A549 (cell line): Measurements from ENCODE around the gene SSNA1. TPM values are rescaled to one million over a fixed set of nuclear protein-coding genes. Genes with fewer than 3 reads are reported as not detected.

Experiments used
- ATAC-seq, 2 experiments: fragments of 200-7000 bp in 1 of 2; fragments of >200 bp in 1 of 2; cut with Nextera tagmentation in 1 of 2; cut with Tn5 transposase in 1 of 2; 3 replicates each; pipeline versions ENCODE4 v1.8.0 to v1.9.1; 2018 to 2020; ENCODE audit warnings: mild to moderate bottlenecking in 1 of 2, moderate library complexity in 1 of 2
- CTCF ChIA-PET: fragments of 300-600 bp; sonication (Branson Sonifier 250); formaldehyde crosslinking; extraction: SDS; loops from one replicate; lab custom pipeline; 2021; ENCODE audit warnings: antibody characterized with exemption, inconsistent platforms; lab: Yijun Ruan, JAX
- POLR2A ChIA-PET: fragments of 350-600 bp; formaldehyde crosslinking; extraction: SDS; loops from one replicate; lab custom pipeline; 2021; ENCODE audit warnings: antibody characterized with exemption, inconsistent platforms; lab: Yijun Ruan, JAX
- DNase-seq, 2 experiments: peaks; one replicate each; pipeline versions ENCODE4 v3.0.0 to v3.0.0-alpha.2; 2011 to 2016; ENCODE audit warnings: low read depth in 1 of 2, low spot score in 1 of 2
- FAIRE-seq: peaks from 2 replicates; lab custom pipeline; 2011; peaks lifted over from hg19 to GRCh38; lab: Jason Lieb, UNC
- H3K27ac ChIP-seq, 2 experiments: fragments of >200 bp; sonication (Bioruptor Twin); formaldehyde crosslinking; 3 replicates each; pipeline ENCODE4 v1.5.1; 2016 to 2017
- H3K4me1 ChIP-seq: fragments of >200 bp; sonication (Bioruptor Twin); formaldehyde crosslinking; 3 replicates; pipeline ENCODE4 v1.6.1; 2016
- H3K4me2 ChIP-seq: fragments of >200 bp; sonication (Bioruptor Twin); formaldehyde crosslinking; 3 replicates; pipeline ENCODE4 v1.6.1; 2016
- H3K4me3 ChIP-seq: fragments of >200 bp; sonication (Bioruptor Twin); formaldehyde crosslinking; 3 replicates; pipeline ENCODE4 v1.5.1; 2016
- H3K9me3 ChIP-seq: fragments of >200 bp; sonication (Bioruptor Twin); formaldehyde crosslinking; 3 replicates; pipeline ENCODE4 v1.6.1; 2016
- BHLHE40 ChIP-seq: IDR thresholded peaks from 2 replicates; pipeline ENCODE4 v1.6.1; 2012; ENCODE audit warnings: low read depth, low read length, inconsistent platforms
- CBX2 ChIP-seq: fragments of 200-600 bp; sonication (generic); IDR thresholded peaks from 2 replicates; pipeline ENCODE4 v1.6.1; 2016; ENCODE audit warnings: low read depth, mild to moderate bottlenecking, borderline replicate concordance
- CBX8 ChIP-seq: fragments of 200-600 bp; sonication (generic); IDR thresholded peaks from 2 replicates; pipeline ENCODE4 v1.6.1; 2016
- CHD4 ChIP-seq: fragments of 200-600 bp; sonication (generic); IDR thresholded peaks from 2 replicates; pipeline ENCODE4 v1.6.1; 2016; ENCODE audit warnings: antibody characterized with exemption, mild to moderate bottlenecking, borderline replicate concordance
- ESRRA ChIP-seq: fragments of 150-350 bp; IDR thresholded peaks from 2 replicates; pipeline ENCODE4 v1.6.1; 2014; ENCODE audit warnings: mild to moderate bottlenecking, low read length, borderline replicate concordance
- FOSB ChIP-seq: fragments of 250-450 bp; sonication (Bioruptor Pico); IDR thresholded peaks from 2 replicates; pipeline ENCODE4 v1.5.0; 2020; ENCODE audit warnings: mild to moderate bottlenecking, moderate library complexity
- FOXS1 ChIP-seq: fragments of 250-450 bp; sonication (Bioruptor Pico); IDR thresholded peaks from 2 replicates; pipeline ENCODE4 v1.5.0; 2020; ENCODE audit warnings: mild to moderate bottlenecking, moderate library complexity
- HOXB5 ChIP-seq: fragments of 250-450 bp; sonication (Bioruptor Pico); IDR thresholded peaks from 2 replicates; pipeline ENCODE4 v1.5.0; 2020; ENCODE audit warnings: mild to moderate bottlenecking, moderate library complexity
- JUNB ChIP-seq: fragments of >200 bp; sonication (Bioruptor Twin); formaldehyde crosslinking; IDR thresholded peaks from 2 replicates; pipeline ENCODE4 v1.6.1; 2016
- KDM5A ChIP-seq: fragments of 200-600 bp; sonication (generic); IDR thresholded peaks from 2 replicates; pipeline ENCODE4 v1.6.1; 2016; ENCODE audit warnings: antibody characterized with exemption, mild to moderate bottlenecking
- MAZ ChIP-seq: fragments of 150-350 bp; IDR thresholded peaks from 2 replicates; pipeline ENCODE4 v1.6.1; 2014; ENCODE audit warnings: antibody characterized with exemption, low read depth, low read length, borderline replicate concordance
- MYC ChIP-seq: IDR thresholded peaks from 2 replicates; pipeline ENCODE4 v1.6.1; 2012; ENCODE audit warnings: mild to moderate bottlenecking, inconsistent platforms, low read length, improper control_type of control experiment, borderline replicate concordance
- PHF8 ChIP-seq: fragments of 200-600 bp; sonication (generic); IDR thresholded peaks from 2 replicates; pipeline ENCODE4 v1.6.1; 2016; ENCODE audit warnings: low read depth, mild to moderate bottlenecking, antibody characterized with exemption, moderate library complexity, borderline replicate concordance
- POLR2A ChIP-seq: IDR thresholded peaks from 2 replicates; pipeline ENCODE4 v1.6.1; 2012; ENCODE audit warnings: mild to moderate bottlenecking, low read length
- POLR2AphosphoS2 ChIP-seq: conservative IDR thresholded peaks from 2 replicates; pipeline ENCODE4 v1.6.1; 2012; ENCODE audit warnings: low read length, improper control_type of control experiment, inconsistent platforms
- RARB ChIP-seq: fragments of 250-450 bp; sonication (Bioruptor Pico); IDR thresholded peaks from 2 replicates; pipeline ENCODE4 v1.8.0; 2021; ENCODE audit warnings: mild to moderate bottlenecking, moderate library complexity
- RCOR1 ChIP-seq: fragments of 150-350 bp; IDR thresholded peaks from 2 replicates; pipeline ENCODE4 v1.6.1; 2014; ENCODE audit warnings: antibody characterized with exemption, low read length, low read depth
- SMC3 ChIP-seq: fragments of >200 bp; sonication (Bioruptor Twin); formaldehyde crosslinking; IDR thresholded peaks from 3 replicates; pipeline ENCODE4 v1.6.1; 2018; ENCODE audit warnings: inconsistent platforms
- SREBF2 ChIP-seq: fragments of 450-650 bp; IDR thresholded peaks from 2 replicates; pipeline ENCODE4 v1.6.1; 2014; ENCODE audit warnings: mild to moderate bottlenecking, moderate library complexity
- ZC3H11A ChIP-seq: fragments of 450-650 bp; IDR thresholded peaks from 2 replicates; pipeline ENCODE4 v1.6.1; 2014; ENCODE audit warnings: antibody characterized with exemption, mild to moderate bottlenecking
- ZFP36 ChIP-seq: fragments of 450-650 bp; IDR thresholded peaks from 2 replicates; pipeline ENCODE4 v1.6.1; 2014; ENCODE audit warnings: borderline replicate concordance; ENCODE audit not compliant: partially characterized antibody
- WGBS: methylation state at CpG from one replicate; pipeline ENCODE4 v1.1.6; 2017; ENCODE audit errors: missing lambda C conversion rate; 5-methylcytosine and 5-hydroxymethylcytosine counted together
- polyA plus RNA-seq, 4 experiments: library from polyadenylated mRNA; depleted of rRNA in 3 of 4; stranded (reverse); fragments of >200 nt; fragmentation: RNase III in 1 of 4; extraction: RNeasy Plus Mini Kit Qiagen cat#74134 plus additional on column Dnase treatment in 1 of 4; gene quantifications; 2 replicates in 3 of 4; 3 replicates in 1 of 4; pipeline ENCODE4 v1.2.3, GENCODE V29; 2011 to 2017
- TF ChIP-seq, protein P1 (sequence below): IDR thresholded peaks from 2 replicates; pipeline ENCODE4 v1.6.1; 2012
- TF ChIP-seq, protein P2 (sequence below): fragments of 250-450 bp; sonication (Bioruptor Pico); IDR thresholded peaks from 2 replicates; pipeline ENCODE4 v1.5.0; 2020; ENCODE audit warnings: low read depth, mild to moderate bottlenecking, moderate library complexity
- TF ChIP-seq, protein P3 (sequence below): fragments of >200 bp; sonication (Bioruptor Twin); formaldehyde crosslinking; IDR thresholded peaks from 3 replicates; pipeline ENCODE4 v1.5.1; 2016

The SSNA1 gene
- polyA plus RNA-seq, 2 of the 4 experiments (the other 2 are of a cell fraction) = 54.1 to 102 TPM

DNA sequence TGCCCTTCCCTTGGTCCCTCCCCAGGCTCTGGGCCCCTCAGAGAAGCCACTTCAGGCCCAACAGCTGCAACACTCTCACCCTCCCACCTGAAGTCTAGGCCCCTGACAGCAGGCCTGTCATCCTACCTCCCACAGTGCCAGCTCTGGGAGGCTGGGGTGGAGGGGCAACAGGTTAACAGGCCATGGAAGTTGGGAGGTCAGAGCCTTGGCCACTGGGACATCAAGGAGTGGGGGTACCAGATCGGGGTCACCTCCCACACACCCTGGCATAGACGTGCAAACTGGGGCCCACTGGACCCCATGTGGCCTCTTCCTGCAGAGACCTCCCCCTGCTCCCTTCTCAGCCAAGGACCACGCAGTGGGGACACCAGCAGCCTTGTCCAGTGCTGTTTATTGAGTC, 2.8 kb downstream of the SSNA1 start:
- Histone ChIP-seq H3K27ac (no peak overlapping the region), H3K9me3 (no peaks in the 10 kb centered on the region), H3K4me1 (peaks cover 44% of the 10 kb centered on the region), H3K4me3 (no peak overlapping the region), H3K4me2 (no peak overlapping the region)
- 100% methylated on average over 1 of the region's 3 CpGs for WGBS
- DNase-seq (no peak), ATAC-seq (no peak), FAIRE-seq (no peak)
- TF ChIP-seq PHF8 = no peak
- TF ChIP-seq, protein P1, sequence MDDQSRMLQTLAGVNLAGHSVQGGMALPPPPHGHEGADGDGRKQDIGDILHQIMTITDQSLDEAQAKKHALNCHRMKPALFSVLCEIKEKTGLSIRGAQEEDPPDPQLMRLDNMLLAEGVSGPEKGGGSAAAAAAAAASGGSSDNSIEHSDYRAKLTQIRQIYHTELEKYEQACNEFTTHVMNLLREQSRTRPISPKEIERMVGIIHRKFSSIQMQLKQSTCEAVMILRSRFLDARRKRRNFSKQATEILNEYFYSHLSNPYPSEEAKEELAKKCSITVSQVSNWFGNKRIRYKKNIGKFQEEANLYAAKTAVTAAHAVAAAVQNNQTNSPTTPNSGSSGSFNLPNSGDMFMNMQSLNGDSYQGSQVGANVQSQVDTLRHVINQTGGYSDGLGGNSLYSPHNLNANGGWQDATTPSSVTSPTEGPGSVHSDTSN = 0 out of 2 replicates have a peak, but pooled peaks have one; percentile 12
- ChIA-PET CTCF (interaction anchor here (1.2 to 11.5 kb wide), 6 partner anchors 8 to 73 kb away, joined by 3 to 156 read pairs (median 19); partner anchors contain the start of genes CYSRT1, LRRC26, RNF208 and RNF224), POLR2A (interaction anchor here (1.8 kb wide), 1 partner anchor 10 kb away, joined by 10 read pairs; the partner anchor contains the start of gene TPRN)

DNA sequence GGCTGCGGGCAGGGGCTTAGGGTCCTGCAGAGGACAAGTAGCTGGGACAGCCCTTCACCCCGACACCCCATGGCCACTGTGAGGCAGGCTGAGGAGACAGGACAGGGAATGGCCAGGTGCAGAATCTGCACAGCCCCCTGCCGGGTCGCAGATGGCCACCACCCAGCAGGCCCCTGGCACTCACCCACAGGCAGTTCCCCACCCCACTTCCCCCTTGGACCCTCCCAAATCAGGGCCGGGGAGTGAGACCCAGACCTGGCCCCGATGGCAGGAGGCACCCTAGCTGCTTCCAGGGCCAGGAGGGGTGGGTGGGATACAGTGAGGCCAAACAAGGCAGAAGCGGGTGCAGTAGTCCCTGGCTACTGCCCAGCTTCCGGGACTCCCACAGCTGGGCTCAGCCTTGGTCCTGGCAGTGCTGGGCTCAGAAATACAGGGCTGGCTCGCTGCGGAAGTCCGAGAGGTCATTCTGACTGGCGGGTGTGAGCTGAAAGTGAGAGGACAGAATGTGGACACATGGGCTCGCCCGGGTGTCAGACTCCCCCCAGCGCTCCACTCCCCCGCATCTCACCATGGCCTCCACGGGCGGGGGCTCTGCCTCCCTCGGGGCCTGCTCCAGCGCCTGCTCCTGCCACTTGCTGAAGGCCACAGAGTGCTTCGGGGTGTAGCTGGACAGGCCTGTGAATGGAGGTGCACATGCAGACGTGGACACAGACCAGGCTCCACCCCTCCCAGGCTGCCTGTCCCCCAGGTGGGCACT, 3.4 kb downstream of the SSNA1 start:
- FAIRE-seq = no peak
- no peak for DNase-seq
- WGBS = 82% methylated on average over 14 of the region's 22 CpGs

DNA sequence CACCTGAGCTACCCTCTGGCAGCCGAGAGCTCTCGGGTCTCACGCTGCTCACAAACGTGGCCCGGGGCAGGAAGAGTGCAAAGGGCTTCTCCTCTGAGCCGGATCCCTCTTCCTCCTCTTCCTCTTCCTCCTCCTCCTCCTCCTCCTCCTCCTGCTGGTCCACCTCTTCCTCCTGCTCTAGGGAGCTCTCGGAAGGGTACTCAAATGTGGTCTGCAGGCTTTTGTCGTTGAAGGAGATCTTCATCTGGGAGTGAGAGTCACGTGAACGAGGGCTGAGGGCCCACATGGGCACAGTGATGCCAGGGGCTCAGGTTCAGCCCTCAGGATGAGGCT, 3.9 kb downstream of the SSNA1 start:
- Histone ChIP-seq H3K4me1 (peaks cover 36% of the 10 kb centered on the region), H3K4me2 (no peak overlapping the region), H3K4me3 (no peak overlapping the region), H3K9me3 (no peaks in the 10 kb centered on the region), H3K27ac (no peak overlapping the region)
- 86% methylated on average over 10 of the region's 10 CpGs for WGBS
- no peak for ATAC-seq
- CTCF ChIA-PET = interaction anchor here (0.6 to 11.5 kb wide), 8 partner anchors 10 to 125 kb away, joined by 3 to 156 read pairs (median 5); partner anchors contain the start of genes CYSRT1, LRRC26, RNF208 and RNF224
- no peak for FAIRE-seq
- no peak for DNase-seq
- TF ChIP-seq POLR2AphosphoS2 (no peak), JUNB (no peak), MAZ (no peak), SREBF2 (no peak), RARB (CRISPR knock-in tag) (no peak), FOXS1 (no peak), FOSB (no peak), SMC3 (no peak), KDM5A (no peak)
- TF ChIP-seq, protein P2, sequence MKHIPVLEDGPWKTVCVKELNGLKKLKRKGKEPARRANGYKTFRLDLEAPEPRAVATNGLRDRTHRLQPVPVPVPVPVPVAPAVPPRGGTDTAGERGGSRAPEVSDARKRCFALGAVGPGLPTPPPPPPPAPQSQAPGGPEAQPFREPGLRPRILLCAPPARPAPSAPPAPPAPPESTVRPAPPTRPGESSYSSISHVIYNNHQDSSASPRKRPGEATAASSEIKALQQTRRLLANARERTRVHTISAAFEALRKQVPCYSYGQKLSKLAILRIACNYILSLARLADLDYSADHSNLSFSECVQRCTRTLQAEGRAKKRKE (CRISPR knock-in tag) = no peak
- TF ChIP-seq, protein P1 = no peak
- POLR2A ChIA-PET = interaction anchor here (1.8 kb wide), 1 partner anchor 8 kb away, joined by 10 read pairs; the partner anchor contains the start of gene TPRN

More for the DNA sequence above, 3.4 kb downstream of the SSNA1 start:
- no peak overlapping the region for H3K4me3 ChIP-seq
- H3K4me2 ChIP-seq = no peak overlapping the region
- no peak overlapping the region for H3K27ac ChIP-seq
- H3K4me1 ChIP-seq = peaks cover 41% of the 10 kb centered on the region
- H3K9me3 ChIP-seq = no peaks in the 10 kb centered on the region
- CTCF ChIA-PET = interaction anchor here (0.6 to 11.5 kb wide), 8 partner anchors 9 to 107 kb away, joined by 3 to 156 read pairs (median 5); partner anchors contain the start of genes CYSRT1, LRRC26, RNF208 and RNF224
- ATAC-seq = no peak
- no peak for TF ChIP-seq CBX8
- no peak for TF ChIP-seq POLR2AphosphoS2
- POLR2A ChIA-PET = interaction anchor here (1.8 kb wide), 1 partner anchor 9 kb away, joined by 10 read pairs; the partner anchor contains the start of gene TPRN

DNA sequence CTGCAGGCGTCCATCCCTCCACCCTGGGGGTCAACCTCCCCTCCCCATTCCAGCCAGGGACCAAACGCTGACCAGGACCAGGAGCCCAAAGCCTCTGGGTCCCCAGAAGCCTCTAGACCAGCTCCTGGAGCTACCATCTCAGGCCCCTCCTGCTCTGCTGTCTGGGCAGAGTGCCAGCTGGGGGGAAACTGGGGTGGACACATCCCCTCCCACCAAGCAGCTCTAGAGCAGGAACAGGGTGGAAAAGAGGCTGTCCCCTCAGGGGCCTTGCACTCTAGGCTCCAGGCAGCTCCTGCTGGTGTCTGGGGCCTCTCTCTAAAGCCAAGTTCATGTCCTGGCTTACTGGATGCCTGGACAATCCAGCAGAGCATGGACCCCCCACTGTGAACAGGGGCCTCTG, 4.4 kb downstream of the SSNA1 start:
- FAIRE-seq (no peak), DNase-seq (no peak), ATAC-seq (no peak)
- CTCF ChIA-PET = interaction anchor here (0.6 to 11.5 kb wide), 8 partner anchors 9 to 125 kb away, joined by 3 to 156 read pairs (median 5); partner anchors contain the start of genes CYSRT1, LRRC26, RNF208 and RNF224
- TF ChIP-seq SMC3 (no peak), POLR2A (no peak), MYC (no peak), ZFP36 (no peak), CHD4 (no peak), ESRRA (no peak), ZC3H11A (no peak), BHLHE40 (no peak), RCOR1 (no peak), HOXB5 (CRISPR knock-in tag) (no peak), CBX2 (no peak), POLR2AphosphoS2 (no peak)
- TF ChIP-seq, protein P3, sequence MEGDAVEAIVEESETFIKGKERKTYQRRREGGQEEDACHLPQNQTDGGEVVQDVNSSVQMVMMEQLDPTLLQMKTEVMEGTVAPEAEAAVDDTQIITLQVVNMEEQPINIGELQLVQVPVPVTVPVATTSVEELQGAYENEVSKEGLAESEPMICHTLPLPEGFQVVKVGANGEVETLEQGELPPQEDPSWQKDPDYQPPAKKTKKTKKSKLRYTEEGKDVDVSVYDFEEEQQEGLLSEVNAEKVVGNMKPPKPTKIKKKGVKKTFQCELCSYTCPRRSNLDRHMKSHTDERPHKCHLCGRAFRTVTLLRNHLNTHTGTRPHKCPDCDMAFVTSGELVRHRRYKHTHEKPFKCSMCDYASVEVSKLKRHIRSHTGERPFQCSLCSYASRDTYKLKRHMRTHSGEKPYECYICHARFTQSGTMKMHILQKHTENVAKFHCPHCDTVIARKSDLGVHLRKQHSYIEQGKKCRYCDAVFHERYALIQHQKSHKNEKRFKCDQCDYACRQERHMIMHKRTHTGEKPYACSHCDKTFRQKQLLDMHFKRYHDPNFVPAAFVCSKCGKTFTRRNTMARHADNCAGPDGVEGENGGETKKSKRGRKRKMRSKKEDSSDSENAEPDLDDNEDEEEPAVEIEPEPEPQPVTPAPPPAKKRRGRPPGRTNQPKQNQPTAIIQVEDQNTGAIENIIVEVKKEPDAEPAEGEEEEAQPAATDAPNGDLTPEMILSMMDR = no peak
- no peaks in the 10 kb centered on the region for H3K9me3 ChIP-seq
- H3K4me1 ChIP-seq = peaks cover 33% of the 10 kb centered on the region
- no peak overlapping the region for H3K4me3 ChIP-seq
- POLR2A ChIA-PET = interaction anchor here (1.8 kb wide), 1 partner anchor 8 kb away, joined by 10 read pairs; the partner anchor contains the start of gene TPRN
- no peak overlapping the region for H3K4me2 ChIP-seq
- WGBS = 36% methylated on average over 2 of the region's 2 CpGs
- H3K27ac ChIP-seq = no peak overlapping the region
